Measurements from ENCODE around the gene TRAF3IP3. TPM values are rescaled to one million over a fixed set of nuclear protein-coding genes. Genes with fewer than 3 reads are reported as not detected.

The TRAF3IP3 gene
- total and polyA plus RNA-seq, 2 of the 13 experiments (the other 11 are each of a cell fraction or from before 2014, with no cell fraction given), result not detected

GRCh38 chr1:209800984-209801834, 45.4 kb downstream of the TRAF3IP3 start:
- H3K27me3 ChIP-seq (ENCODE audit: control insufficient read depth in 1 of 2, insufficient read depth in 2 of 2, low read length in 2 of 2), result peaks cover 1 to 11% of the 10 kb centered on the region in 2 experiments; a peak in 1 of 5 replicates
- intact Hi-C loops (cut with micrococcal nuclease; ENCODE audit: unreplicated experiment) (no loop called here), in situ Hi-C loops (cut with HindIII; ENCODE audit: extremely low pct_ligation_motif_present, low pct_unique_long_range_greater_than_20kb) (no loop called here)
- no peaks in the 10 kb centered on the region for H4K20me1 ChIP-seq (ENCODE audit: insufficient read depth, low read length)
- ATAC-seq (no peak), DNase-seq (ENCODE audit: low spot score) (no peak), FAIRE-seq (no peak)
- no peak overlapping the region for H3K27ac ChIP-seq (ENCODE audit: extremely low read length, insufficient read depth, low read length)
- no peak overlapping the region for H3K4me2 ChIP-seq (ENCODE audit: low read depth, low read length)
- H3K4me1 ChIP-seq (ENCODE audit: insufficient read depth, low read length), result no peaks in the 10 kb centered on the region
- no TSS peak for BruUV-seq (replicated peaks)
- no peak overlapping the region for H3K9ac ChIP-seq (ENCODE audit: insufficient read depth, low read depth, low read length)
- ChIA-PET POLR2A (interaction anchor here (0.9 kb wide), 1 partner anchor 17 kb away, joined by 4 read pairs; the partner anchor contains the start of gene C1orf74), CTCF (ENCODE audit: low intra/inter-chr PET ratio, low total read pairs) (no interaction called here)
- H3K36me3 ChIP-seq (replicated peaks in 1 of 2; ENCODE audit: control insufficient read depth in 1 of 2, insufficient read depth in 2 of 2, low read length in 2 of 2), result no peaks in the 10 kb centered on the region
- no peak overlapping the region for H3K4me3 ChIP-seq (replicated peaks in 1 of 3; ENCODE audit: insufficient read depth in 1 of 3, low read depth in 2 of 3, low read length in 3 of 3)
- WGBS (ENCODE audit: low lambda C conversion rate), result 10% methylated on average over 5 of the region's 5 CpGs
- H3K9me3 ChIP-seq (ENCODE audit: low read length), result no peaks in the 10 kb centered on the region
- H2AFZ ChIP-seq (ENCODE audit: low read length), result no peak overlapping the region
- H3K79me2 ChIP-seq (ENCODE audit: insufficient read depth, low read length), result no peaks in the 10 kb centered on the region
- TF ChIP-seq ATF7 (IDR thresholded peaks at IDR 0.05), result peak; percentile 76
- no peak for TF ChIP-seq ATF7 (CRISPR knock-in tag; IDR thresholded peaks at IDR 0.05)
- TF ChIP-seq RFXAP (CRISPR knock-in tag; IDR thresholded peaks at IDR 0.05; ENCODE audit: borderline replicate concordance), result no peak

- no peak overlapping the region for H3K4me2 ChIP-seq (ENCODE audit: low read depth, low read length)
- peaks cover 1 to 11% of the 10 kb centered on the region in 2 experiments; a peak in 1 of 5 replicates for H3K27me3 ChIP-seq (ENCODE audit: control insufficient read depth in 1 of 2, insufficient read depth in 2 of 2, low read length in 2 of 2)
- H3K4me3 ChIP-seq (replicated peaks in 1 of 3; ENCODE audit: insufficient read depth in 1 of 3, low read depth in 2 of 3, low read length in 3 of 3), result no peak overlapping the region
- H3K9ac ChIP-seq (ENCODE audit: insufficient read depth, low read depth, low read length), result no peak overlapping the region
- WGBS (ENCODE audit: low lambda C conversion rate), result 3% methylated on average over 3 of the region's 4 CpGs
- H3K79me2 ChIP-seq (ENCODE audit: insufficient read depth, low read length), result no peaks in the 10 kb centered on the region
- in situ Hi-C loops (cut with HindIII; ENCODE audit: extremely low pct_ligation_motif_present, low pct_unique_long_range_greater_than_20kb) (no loop called here), intact Hi-C loops (cut with micrococcal nuclease; ENCODE audit: unreplicated experiment) (no loop called here)
- POLR2A ChIA-PET, result no interaction called here
- H3K27ac ChIP-seq (ENCODE audit: extremely low read length, insufficient read depth, low read length), result no peak overlapping the region
- CTCF ChIA-PET (ENCODE audit: low intra/inter-chr PET ratio, low total read pairs), result no interaction called here
- H3K36me3 ChIP-seq (replicated peaks in 1 of 2; ENCODE audit: control insufficient read depth in 1 of 2, insufficient read depth in 2 of 2, low read length in 2 of 2), result no peaks in the 10 kb centered on the region
- H2AFZ ChIP-seq (ENCODE audit: low read length), result no peak overlapping the region
- no peaks in the 10 kb centered on the region for H3K4me1 ChIP-seq (ENCODE audit: insufficient read depth, low read length)
- no peak for FAIRE-seq
- no peak for ATAC-seq
- no peak for DNase-seq (ENCODE audit: low spot score)
- no peaks in the 10 kb centered on the region for H3K9me3 ChIP-seq (ENCODE audit: low read length)
- no TSS peak for BruUV-seq (replicated peaks)
- H4K20me1 ChIP-seq (ENCODE audit: insufficient read depth, low read length), result no peaks in the 10 kb centered on the region
- TF ChIP-seq ZSCAN21 (CRISPR knock-in tag; IDR thresholded peaks at IDR 0.05; ENCODE audit: borderline replicate concordance), result no peak
- TF ChIP-seq SCMH1 (CRISPR knock-in tag; IDR thresholded peaks at IDR 0.05; ENCODE audit: borderline replicate concordance), result no peak
- no peak for TF ChIP-seq ATF2 (CRISPR knock-in tag; IDR thresholded peaks at IDR 0.05)
- no peak for TF ChIP-seq NPAS2 (CRISPR knock-in tag; IDR thresholded peaks at IDR 0.05; ENCODE audit: borderline replicate concordance)
- no peak for TF ChIP-seq YY1 (IDR thresholded peaks at IDR 0.05; ENCODE audit: insufficient read depth, insufficient replicate concordance, low read depth, low read length)
- no peak for TF ChIP-seq ZNF557 (CRISPR knock-in tag; IDR thresholded peaks at IDR 0.05)
- no peak for TF ChIP-seq NKX3-1 (CRISPR knock-in tag; IDR thresholded peaks at IDR 0.05)
- no peak for TF ChIP-seq BRD4 (CRISPR knock-in tag; IDR thresholded peaks at IDR 0.05)
- TF ChIP-seq POLR2AphosphoS2 (IDR thresholded peaks at IDR 0.05; ENCODE audit: low read depth, low read length), result no peak
- no peak for TF ChIP-seq ZSCAN9 (CRISPR knock-in tag; IDR thresholded peaks at IDR 0.05; ENCODE audit: borderline replicate concordance)
- TF ChIP-seq ZNF256 (CRISPR knock-in tag; conservative IDR thresholded peaks at IDR 0.05), result no peak
- TF ChIP-seq TP53 (CRISPR knock-in tag; conservative IDR thresholded peaks at IDR 0.05), result no peak
- no peak for TF ChIP-seq GMEB2 (CRISPR knock-in tag; IDR thresholded peaks at IDR 0.05; ENCODE audit: low read depth)
Measured at GRCh38 chr1:209802117-209802779, 46.4 kb downstream of the TRAF3IP3 start.

All from HepG2 (cell line).